H1 (cell line): ENCODE results near the gene RPLP2. TPM values are rescaled to one million over a fixed set of nuclear protein-coding genes. Genes with fewer than 3 reads are reported as not detected.

Experiments
- CBX5 ChIP-seq: fragments of 300-800, 300-1000 bp; sonication (generic); IDR thresholded peaks from 2 replicates; pipeline ENCODE4 v1.7.1; 2016; ENCODE audit warnings: antibody characterized with exemption, low read length, low read depth
- CHD2 ChIP-seq: IDR thresholded peaks from 2 replicates; pipeline ENCODE4 v1.6.1; 2012; ENCODE audit warnings: low read length, improper control_type of control experiment
- CHD7 ChIP-seq: fragments of 300-600 bp; sonication (generic); IDR thresholded peaks from 2 replicates; pipeline ENCODE4 v1.7.1; 2012; ENCODE audit warnings: low read length, moderate library complexity, mild to moderate bottlenecking, inconsistent platforms; ENCODE audit not compliant: insufficient replicate concordance
- FOSL1 ChIP-seq: IDR thresholded peaks from 2 replicates; pipeline ENCODE4 v1.6.1; 2011; ENCODE audit warnings: mild to moderate bottlenecking, low read depth, low read length, moderate library complexity; ENCODE audit not compliant: insufficient read depth
- GTF2F1 ChIP-seq: IDR thresholded peaks from 2 replicates; pipeline ENCODE4 v1.6.1; 2012; ENCODE audit warnings: low read depth, low read length, improper control_type of control experiment, borderline replicate concordance
- JUN ChIP-seq: IDR thresholded peaks from 2 replicates; pipeline ENCODE4 v1.6.1; 2011; ENCODE audit warnings: low read depth, mild to moderate bottlenecking, improper control_type of control experiment, low read length
- SUZ12 ChIP-seq: fragments of 200-600 bp; sonication (generic); IDR thresholded peaks from 2 replicates; pipeline ENCODE4 v1.6.1; 2012; ENCODE audit warnings: mild to moderate bottlenecking, inconsistent platforms, low read length, moderate library complexity, mixed read lengths
- TAF7 ChIP-seq: optimal IDR thresholded peaks from 2 replicates; pipeline ENCODE3; 2011; ENCODE audit warnings: low read depth, mild to moderate bottlenecking, inconsistent platforms, low read length, moderate library complexity, borderline replicate concordance
- TCF12 ChIP-seq: IDR thresholded peaks from 2 replicates; pipeline ENCODE4 v1.6.1; 2011; ENCODE audit warnings: low read depth, mild to moderate bottlenecking, low read length
- YY1 ChIP-seq: IDR thresholded peaks from 2 replicates; pipeline ENCODE4 v1.6.1; 2011; ENCODE audit warnings: low read depth, mild to moderate bottlenecking, low read length
- ZNF274 ChIP-seq: IDR thresholded peaks from 2 replicates; pipeline ENCODE4 v1.7.0; 2012; ENCODE audit warnings: low read length, borderline replicate concordance; ENCODE audit errors: extremely low read depth
- polyA plus RNA-seq, 7 experiments: library from polyadenylated mRNA; depleted of rRNA in 3 of 7; stranded (reverse) in 5 of 7; unstranded in 2 of 7; fragments of >200 nt in 5 of 7; fragments of 200-250 nt in 2 of 7; gene quantifications; 1 replicate in 5 of 7; 2 replicates in 1 of 7; 4 replicates in 1 of 7; pipeline versions ENCODE4 v1.2.1 to v1.2.3, GENCODE V29; 2011 to 2013; ENCODE audit warnings: missing spikeins in 2 of 7, mixed read lengths in 2 of 7
- total RNA-seq: library from RNA; stranded (reverse); fragmentation: NEBNext Ultra II Directional; extraction: Animal tissue kit (Norgen Biotek cat#: 25700); gene quantifications from 2 replicates; pipeline ENCODE4 v1.2.1, GENCODE V29; 2021

Gene RPLP2
- total and polyA plus RNA-seq, 2 of the 8 experiments (the other 6 are each of a cell fraction or from before 2014, with no cell fraction given): 1,789 to 2,106 TPM

GRCh38 chr11:830295-831117 is 20.7 kb downstream of the RPLP2 start (continued):
- no peak for TF ChIP-seq TCF12
- TF ChIP-seq YY1: no peak
- TF ChIP-seq FOSL1: no peak
- TF ChIP-seq ZNF274: no peak
- no peak for TF ChIP-seq CBX5
- no peak for TF ChIP-seq GTF2F1
- TF ChIP-seq CHD2: no peak
- TF ChIP-seq TAF7: no peak
- TF ChIP-seq CHD7: no peak
- TF ChIP-seq JUN: no peak
- TF ChIP-seq SUZ12: no peak
